SK-N-SH treated with all-trans-retinoic acid at 6 μM for 48 hours (cell line): ENCODE data around the gene PCDHGA7.

Source experiments
- ARNTL ChIP-seq: fragments of 450-650 bp; formaldehyde crosslinking; IDR thresholded peaks from 2 replicates; pipeline ENCODE4 v1.5.0; 2020; ENCODE audit warnings: low read depth, mild to moderate bottlenecking, moderate library complexity, borderline replicate concordance
- GLIS3 ChIP-seq: fragments of 250-450 bp; sonication (Bioruptor Pico); IDR thresholded peaks from 2 replicates; pipeline ENCODE4 v1.5.0; 2020; ENCODE audit warnings: mild to moderate bottlenecking, moderate library complexity
- ISL1 ChIP-seq: fragments of 250-450 bp; sonication (Bioruptor Pico); IDR thresholded peaks from 2 replicates; pipeline ENCODE4 v2.1.2; 2022; ENCODE audit warnings: mild to moderate bottlenecking, moderate library complexity
- ZC3H10 ChIP-seq: fragments of 250-450 bp; sonication (Bioruptor Pico); IDR thresholded peaks from 2 replicates; pipeline ENCODE4 v1.5.1; 2021; ENCODE audit warnings: mild to moderate bottlenecking, moderate library complexity
- ZFP3 ChIP-seq: fragments of 250-450 bp; sonication (Bioruptor Pico); IDR thresholded peaks from 2 replicates; pipeline ENCODE4 v1.5.0; 2020; ENCODE audit warnings: mild to moderate bottlenecking, moderate library complexity
- ZFP30 ChIP-seq: fragments of 450-650 bp; formaldehyde crosslinking; IDR thresholded peaks from 2 replicates; pipeline ENCODE4 v1.5.0; 2022; ENCODE audit warnings: mild to moderate bottlenecking, moderate library complexity
- ZNF565 ChIP-seq: fragments of 450-650 bp; formaldehyde crosslinking; conservative IDR thresholded peaks from 2 replicates; pipeline ENCODE4 v1.5.0; 2020; ENCODE audit warnings: low read depth, mild to moderate bottlenecking, moderate library complexity
- ZNF70 ChIP-seq: fragments of 450-650 bp; formaldehyde crosslinking; IDR thresholded peaks from 2 replicates; pipeline ENCODE4 v1.5.0; 2020; ENCODE audit warnings: mild to moderate bottlenecking, moderate library complexity
- TF ChIP-seq, protein P1 (sequence below): fragments of 250-450 bp; sonication (Bioruptor Pico); IDR thresholded peaks from 2 replicates; pipeline ENCODE4 v1.8.0; 2020; ENCODE audit warnings: mild to moderate bottlenecking, moderate library complexity, borderline replicate concordance
- TF ChIP-seq, protein P2 (sequence below): fragments of 250-450 bp; sonication (Bioruptor Pico); IDR thresholded peaks from 2 replicates; pipeline ENCODE4 v1.5.1; 2020; ENCODE audit warnings: low read depth, mild to moderate bottlenecking, moderate library complexity

DNA sequence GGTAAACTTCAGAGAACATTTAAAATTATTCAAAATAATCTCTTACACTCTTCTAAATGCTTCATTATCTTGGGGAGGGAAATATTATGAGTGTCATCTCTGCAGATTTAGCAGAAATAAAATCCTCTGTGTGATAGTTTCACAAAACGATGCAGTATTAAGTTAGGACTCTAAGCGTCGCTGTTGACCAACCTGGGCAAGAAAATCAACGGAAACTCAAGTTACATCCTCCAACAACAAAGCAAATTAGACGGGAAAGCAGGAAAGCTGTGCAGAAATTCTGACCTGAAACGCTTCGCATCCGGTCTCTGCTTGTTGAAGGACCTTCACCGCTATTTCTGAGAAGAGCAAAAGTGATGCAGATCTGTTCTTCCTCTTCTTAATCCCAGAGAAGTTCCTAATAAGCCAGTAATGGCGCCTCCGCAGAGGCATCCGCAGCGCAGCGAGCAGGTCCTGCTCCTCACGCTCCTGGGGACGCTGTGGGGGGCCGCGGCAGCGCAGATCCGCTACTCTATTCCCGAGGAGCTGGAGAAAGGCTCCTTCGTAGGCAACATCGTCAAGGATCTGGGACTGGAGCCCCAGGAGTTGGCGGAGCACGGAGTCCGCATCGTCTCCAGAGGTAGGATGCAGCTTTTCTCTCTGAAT lies 8.7 kb upstream of the PCDHGA7 start, which contains the start of gene PCDHGA6:
- TF ChIP-seq, protein P1, sequence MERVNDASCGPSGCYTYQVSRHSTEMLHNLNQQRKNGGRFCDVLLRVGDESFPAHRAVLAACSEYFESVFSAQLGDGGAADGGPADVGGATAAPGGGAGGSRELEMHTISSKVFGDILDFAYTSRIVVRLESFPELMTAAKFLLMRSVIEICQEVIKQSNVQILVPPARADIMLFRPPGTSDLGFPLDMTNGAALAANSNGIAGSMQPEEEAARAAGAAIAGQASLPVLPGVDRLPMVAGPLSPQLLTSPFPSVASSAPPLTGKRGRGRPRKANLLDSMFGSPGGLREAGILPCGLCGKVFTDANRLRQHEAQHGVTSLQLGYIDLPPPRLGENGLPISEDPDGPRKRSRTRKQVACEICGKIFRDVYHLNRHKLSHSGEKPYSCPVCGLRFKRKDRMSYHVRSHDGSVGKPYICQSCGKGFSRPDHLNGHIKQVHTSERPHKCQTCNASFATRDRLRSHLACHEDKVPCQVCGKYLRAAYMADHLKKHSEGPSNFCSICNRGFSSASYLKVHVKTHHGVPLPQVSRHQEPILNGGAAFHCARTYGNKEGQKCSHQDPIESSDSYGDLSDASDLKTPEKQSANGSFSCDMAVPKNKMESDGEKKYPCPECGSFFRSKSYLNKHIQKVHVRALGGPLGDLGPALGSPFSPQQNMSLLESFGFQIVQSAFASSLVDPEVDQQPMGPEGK (CRISPR knock-in tag) = no peak
- TF ChIP-seq ZNF70 (CRISPR knock-in tag) (no peak), ZFP3 (CRISPR knock-in tag) (no peak), ISL1 (CRISPR knock-in tag) (no peak), ARNTL (CRISPR knock-in tag) (no peak), GLIS3 (CRISPR knock-in tag) (no peak), ZFP30 (CRISPR knock-in tag) (no peak), ZNF565 (CRISPR knock-in tag) (no peak), ZC3H10 (no peak)
- TF ChIP-seq, protein P2, sequence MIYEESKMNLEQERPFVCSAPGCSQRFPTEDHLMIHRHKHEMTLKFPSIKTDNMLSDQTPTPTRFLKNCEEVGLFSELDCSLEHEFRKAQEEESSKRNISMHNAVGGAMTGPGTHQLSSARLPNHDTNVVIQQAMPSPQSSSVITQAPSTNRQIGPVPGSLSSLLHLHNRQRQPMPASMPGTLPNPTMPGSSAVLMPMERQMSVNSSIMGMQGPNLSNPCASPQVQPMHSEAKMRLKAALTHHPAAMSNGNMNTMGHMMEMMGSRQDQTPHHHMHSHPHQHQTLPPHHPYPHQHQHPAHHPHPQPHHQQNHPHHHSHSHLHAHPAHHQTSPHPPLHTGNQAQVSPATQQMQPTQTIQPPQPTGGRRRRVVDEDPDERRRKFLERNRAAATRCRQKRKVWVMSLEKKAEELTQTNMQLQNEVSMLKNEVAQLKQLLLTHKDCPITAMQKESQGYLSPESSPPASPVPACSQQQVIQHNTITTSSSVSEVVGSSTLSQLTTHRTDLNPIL = no peak
